Chondrocyte (in vitro differentiated cells): ENCODE measurements around the gene IFITM2. TPM values are rescaled to one million over a fixed set of nuclear protein-coding genes. Genes with fewer than 3 reads are reported as not detected.
A peak's percentile ranks its signal among the peaks of the same experiment; 100 is the strongest.
"Not testable (repeated sequence)": the region's sequence is repeated elsewhere in the genome, so short reads cannot be mapped to it uniquely, and the experiment has no call there.

Source experiments
- DNase-seq: peaks from one replicate; pipeline ENCODE4 v3.0.0; 2021; ENCODE audit warnings: mixed read lengths, low spot score
- H3K27ac Mint-ChIP-seq: one replicate; pipeline ENCODE4 v1.8.0; 2021; ENCODE audit warnings: mild to moderate bottlenecking, moderate library complexity, mixed read lengths; ENCODE audit not compliant: unreplicated experiment
- H3K27me3 Mint-ChIP-seq: 2 replicates; pipeline ENCODE4 v1.8.0; 2021; ENCODE audit warnings: low read depth, mixed read lengths
- H3K36me3 Mint-ChIP-seq: 2 replicates; pipeline ENCODE4 v1.8.0; 2021; ENCODE audit warnings: low read depth, mixed read lengths
- H3K4me1 Mint-ChIP-seq: 2 replicates; pipeline ENCODE4 v1.8.0; 2021; ENCODE audit warnings: low read depth, mild to moderate bottlenecking, mixed read lengths
- H3K4me3 Mint-ChIP-seq: one replicate; pipeline ENCODE4 v1.8.0; 2021; ENCODE audit warnings: mild to moderate bottlenecking, moderate library complexity, mixed read lengths; ENCODE audit not compliant: unreplicated experiment
- H3K9me3 Mint-ChIP-seq: 2 replicates; pipeline ENCODE4 v1.8.0; 2021; ENCODE audit warnings: low read depth, mixed read lengths
- CTCF ChIP-seq: fragments of 200-600 bp; sonication (generic); IDR thresholded peaks from 2 replicates; pipeline ENCODE4 v1.5.0; 2021; ENCODE audit warnings: antibody characterized with exemption, mild to moderate bottlenecking, moderate library complexity
- total RNA-seq: library from RNA; stranded (reverse); gene quantifications from 3 replicates; pipeline ENCODE4 v1.2.1, GENCODE V29; 2021

The IFITM2 gene
- total RNA-seq, 1 donor from 2014 or later = 109 TPM

- no peak for TF ChIP-seq CTCF
- no peaks in the 10 kb centered on the region for H3K36me3 Mint-ChIP-seq
- no peak overlapping the region for H3K27ac Mint-ChIP-seq
- no peaks in the 10 kb centered on the region for H3K27me3 Mint-ChIP-seq
- no peak overlapping the region for H3K4me3 Mint-ChIP-seq
- peaks cover 33% of the 10 kb centered on the region for H3K4me1 Mint-ChIP-seq
- no peak for DNase-seq
- H3K9me3 Mint-ChIP-seq = no peaks in the 10 kb centered on the region
These were observed 808 bp upstream of the IFITM2 start for GRCh38 chr11:306645-307371.

GRCh38 chr11:308740-309665, 1.4 kb downstream of the IFITM2 start:
- Mint-ChIP-seq H3K4me3 (peak overlapping the region; percentile 88), H3K4me1 (peaks cover 39% of the 10 kb centered on the region), H3K27ac (peak overlapping the region; percentile 89)
- DNase-seq, H3K27me3 Mint-ChIP-seq, H3K9me3 Mint-ChIP-seq, H3K36me3 Mint-ChIP-seq: not testable (repeated sequence)

GRCh38 chr11:309979-310572, 2.5 kb downstream of the IFITM2 start:
- H3K36me3 Mint-ChIP-seq, H3K27me3 Mint-ChIP-seq, H3K9me3 Mint-ChIP-seq, DNase-seq: not testable (repeated sequence)
- H3K4me3 Mint-ChIP-seq = peak overlapping the region; percentile 88
- H3K4me1 Mint-ChIP-seq = peaks cover 42% of the 10 kb centered on the region
- peak overlapping the region; percentile 73 for H3K27ac Mint-ChIP-seq

- Mint-ChIP-seq H3K4me3 (peak overlapping the region; percentile 21), H3K4me1 (peaks cover 35% of the 10 kb centered on the region)
- not testable (repeated sequence) for DNase-seq, H3K36me3 Mint-ChIP-seq, H3K27ac Mint-ChIP-seq, H3K9me3 Mint-ChIP-seq, H3K27me3 Mint-ChIP-seq
These were observed 3.6 kb downstream of the IFITM2 start for GRCh38 chr11:311013-311748.

GRCh38 chr11:312092-312816, 4.6 kb downstream of the IFITM2 start:
- peaks cover 35% of the 10 kb centered on the region for H3K4me1 Mint-ChIP-seq
- peak overlapping the region; percentile 21 for H3K4me3 Mint-ChIP-seq
- no peak for DNase-seq
- TF ChIP-seq CTCF = no peak
- H3K9me3 Mint-ChIP-seq = no peaks in the 10 kb centered on the region
- H3K36me3 Mint-ChIP-seq = no peaks in the 10 kb centered on the region
- peaks cover 8% of the 10 kb centered on the region for H3K27me3 Mint-ChIP-seq
- H3K27ac Mint-ChIP-seq = peak overlapping the region; percentile 41

GRCh38 chr11:313304-313786, 5.7 kb downstream of the IFITM2 start:
- Mint-ChIP-seq H3K9me3 (no peaks in the 10 kb centered on the region), H3K4me1 (peaks cover 29% of the 10 kb centered on the region), H3K27me3 (peaks cover 13% of the 10 kb centered on the region), H3K36me3 (no peaks in the 10 kb centered on the region), H3K27ac (peak overlapping the region; percentile 12), H3K4me3 (no peak overlapping the region)
- no peak for TF ChIP-seq CTCF
- DNase-seq = no peak
